Smooth muscle cell (in vitro differentiated cells): Measurements from ENCODE around the gene TGFBR3. TPM values are rescaled to one million over a fixed set of nuclear protein-coding genes. Genes with fewer than 3 reads are reported as not detected.

Experiments used
- DNase-seq: peaks from one replicate; lab custom pipeline; 2025; ENCODE audit not compliant: unreplicated experiment; lab: John Stamatoyannopoulos, UW
- H2AFZ ChIP-seq: fragments of 200-600 bp; sonication (generic); 2 replicates; pipeline ENCODE4 v1.6.0; 2016; ENCODE audit warnings: antibody characterized with exemption, low read depth, mild to moderate bottlenecking
- H3F3A ChIP-seq: fragments of 200-600 bp; sonication (generic); 2 replicates; pipeline ENCODE4 v1.6.0; 2017; ENCODE audit warnings: antibody characterized with exemption, low read depth
- H3K27ac ChIP-seq: fragments of 200-600 bp; sonication (generic); 2 replicates; pipeline ENCODE4 v1.5.1; 2016; ENCODE audit warnings: low read depth, mild to moderate bottlenecking
- H3K27me3 ChIP-seq: fragments of 200-600 bp; sonication (generic); 2 replicates; pipeline ENCODE4 v1.6.1; 2016; ENCODE audit warnings: low read depth, mild to moderate bottlenecking
- H3K36me3 ChIP-seq: fragments of 200-600 bp; sonication (generic); 2 replicates; pipeline ENCODE4 v1.5.1; 2016; ENCODE audit warnings: low read depth
- H3K4me1 ChIP-seq: fragments of 200-600 bp; sonication (generic); 2 replicates; pipeline ENCODE4 v1.5.1; 2016; ENCODE audit warnings: low read depth
- H3K4me2 ChIP-seq: fragments of 200-600 bp; sonication (generic); 2 replicates; pipeline ENCODE4 v1.6.0; 2016; ENCODE audit warnings: mild to moderate bottlenecking
- H3K4me3 ChIP-seq: fragments of 200-600 bp; sonication (generic); 2 replicates; pipeline ENCODE4 v1.5.1; 2016; ENCODE audit warnings: mild to moderate bottlenecking
- H3K79me2 ChIP-seq: fragments of 200-600 bp; sonication (generic); 2 replicates; pipeline ENCODE4 v1.6.0; 2016; ENCODE audit warnings: low read depth, mild to moderate bottlenecking
- H3K9ac ChIP-seq: fragments of 200-600 bp; sonication (generic); 2 replicates; pipeline ENCODE4 v1.6.0; 2016; ENCODE audit warnings: low read depth
- H3K9me3 ChIP-seq: fragments of 200-600 bp; sonication (generic); replicated peaks from 2 replicates; pipeline ENCODE4 v1.5.1; 2016; ENCODE audit warnings: low read depth
- H4K20me1 ChIP-seq: fragments of 200-600 bp; sonication (generic); 2 replicates; pipeline ENCODE4 v1.6.0; 2016; ENCODE audit warnings: low read depth
- CTCF ChIP-seq: fragments of 200-600 bp; sonication (generic); IDR thresholded peaks from 2 replicates; pipeline ENCODE4 v1.5.1; 2017; ENCODE audit warnings: borderline replicate concordance, mild to moderate bottlenecking, antibody characterized with exemption; ENCODE audit not compliant: insufficient read depth, poor library complexity, severe bottlenecking
- WGBS: methylation state at CpG from one replicate; pipeline ENCODE4 v1.1.7; 2016; ENCODE audit warnings: low lambda C conversion rate; 5-methylcytosine and 5-hydroxymethylcytosine counted together
- polyA plus RNA-seq: library from polyadenylated mRNA; unstranded; fragments of >200 nt; fragmentation: Nextera tagmentation; extraction: Ambion mirVana; gene quantifications from 2 replicates; pipeline ENCODE4 v1.2.1, GENCODE V29; 2016
- total RNA-seq: library from RNA; depleted of rRNA; stranded (reverse); fragments of >200 nt; gene quantifications from 2 replicates; pipeline ENCODE4 v1.2.3, GENCODE V29; 2014

TGFBR3 gene
- total and polyA plus RNA-seq, 2 experiments from 2014 or later: 68.3 to 112 TPM

GRCh38 chr1:91697861-91698260 lies 188.1 kb downstream of the TGFBR3 start:
- H3K36me3 ChIP-seq: no peaks in the 10 kb centered on the region
- no peaks in the 10 kb centered on the region for H3K79me2 ChIP-seq
- H3K9ac ChIP-seq: no peak overlapping the region
- no peak for TF ChIP-seq CTCF
- H3K4me2 ChIP-seq: peak overlapping the region; percentile 57
- no peak for DNase-seq
- peaks cover 19% of the 10 kb centered on the region for H3K4me1 ChIP-seq
- H3K27me3 ChIP-seq: no peaks in the 10 kb centered on the region
- H3K9me3 ChIP-seq: no peaks in the 10 kb centered on the region
- H2AFZ ChIP-seq: no peak overlapping the region
- H3K4me3 ChIP-seq: no peak overlapping the region
- peaks cover 14% of the 10 kb centered on the region for H3F3A ChIP-seq
- H4K20me1 ChIP-seq: no peaks in the 10 kb centered on the region
- 64% methylated on average over 2 of the region's 2 CpGs for WGBS
- peak overlapping the region; percentile 45 for H3K27ac ChIP-seq

- Histone ChIP-seq H3K36me3 (no peaks in the 10 kb centered on the region), H3K4me1 (peaks cover 19% of the 10 kb centered on the region), H4K20me1 (no peaks in the 10 kb centered on the region), H2AFZ (no peak overlapping the region), H3K27me3 (no peaks in the 10 kb centered on the region), H3K4me3 (no peak overlapping the region), H3K27ac (peak overlapping the region; percentile 45), H3K4me2 (peak overlapping the region; percentile 57), H3K79me2 (no peaks in the 10 kb centered on the region), H3K9me3 (no peaks in the 10 kb centered on the region), H3K9ac (no peak overlapping the region), H3F3A (peaks cover 14% of the 10 kb centered on the region)
- DNase-seq: no peak
- TF ChIP-seq CTCF: no peak
- WGBS: 21% methylated on average over 2 of the region's 2 CpGs
Measured at GRCh38 chr1:91697416-91697815, 188.5 kb downstream of the TGFBR3 start.

- WGBS: 85% methylated on average over 2 of the region's 2 CpGs
- H3K9me3 ChIP-seq: no peaks in the 10 kb centered on the region
Measured at GRCh38 chr1:91696321-91696720, 189.6 kb downstream of the TGFBR3 start.

More at GRCh38 chr1:91696321-91696720, 189.6 kb downstream of the TGFBR3 start:
- no peaks in the 10 kb centered on the region for H3K36me3 ChIP-seq
- peaks cover 16% of the 10 kb centered on the region for H3K4me1 ChIP-seq
- no peaks in the 10 kb centered on the region for H3K27me3 ChIP-seq
- no peak overlapping the region for H3K4me2 ChIP-seq
- peaks cover 14% of the 10 kb centered on the region for H3F3A ChIP-seq
- H4K20me1 ChIP-seq: no peaks in the 10 kb centered on the region
- H3K4me3 ChIP-seq: no peak overlapping the region
- H3K27ac ChIP-seq: peak overlapping the region; percentile 45
- H3K79me2 ChIP-seq: no peaks in the 10 kb centered on the region
- H3K9ac ChIP-seq: no peak overlapping the region
- no peak overlapping the region for H2AFZ ChIP-seq
- TF ChIP-seq CTCF: no peak
- no peak for DNase-seq
